HEK293T (cell line): ENCODE data around the gene BCAT1.
"Not testable (repeated sequence)": the region's sequence is repeated elsewhere in the genome, so short reads cannot be mapped to it uniquely, and the experiment has no call there.

Experiments used
- CTCF ChIA-PET: fragments of 350-600 bp; formaldehyde crosslinking; extraction: SDS; loops from one replicate; lab custom pipeline; 2021; ENCODE audit warnings: antibody characterized with exemption, inconsistent platforms; lab: Yijun Ruan, JAX
- POLR2A ChIA-PET: fragments of 350-600 bp; formaldehyde crosslinking; extraction: SDS; loops from one replicate; lab custom pipeline; 2020; ENCODE audit warnings: antibody characterized with exemption, inconsistent platforms; lab: Yijun Ruan, JAX
- DNase-seq: peaks from one replicate; pipeline ENCODE4 v3.0.0; 2012; ENCODE audit warnings: mixed read lengths; ENCODE audit errors: extremely low spot score
- ARNT ChIP-seq: fragments of 450-650 bp; IDR thresholded peaks from 2 replicates; pipeline ENCODE4 v1.6.1; 2017; ENCODE audit warnings: mild to moderate bottlenecking
- BHLHE40 ChIP-seq: fragments of 450-650 bp; IDR thresholded peaks from 2 replicates; pipeline ENCODE4 v1.6.1; 2016; ENCODE audit warnings: mild to moderate bottlenecking, moderate library complexity, borderline replicate concordance
- CTBP1 ChIP-seq: fragments of 450-650 bp; IDR thresholded peaks from 2 replicates; pipeline ENCODE4 v1.6.1; 2016; ENCODE audit warnings: borderline replicate concordance
- ELF4 ChIP-seq: fragments of 450-650 bp; IDR thresholded peaks from 2 replicates; pipeline ENCODE4 v1.6.1; 2017; ENCODE audit warnings: antibody characterized with exemption
- FOXA1 ChIP-seq: fragments of 450-650 bp; IDR thresholded peaks from 2 replicates; pipeline ENCODE4 v1.6.1; 2016; ENCODE audit warnings: mild to moderate bottlenecking
- FOXK2 ChIP-seq: fragments of 450-650 bp; IDR thresholded peaks from 2 replicates; pipeline ENCODE4 v1.6.1; 2016; ENCODE audit warnings: mild to moderate bottlenecking
- FOXM1 ChIP-seq: fragments of 450-650 bp; IDR thresholded peaks from 2 replicates; pipeline ENCODE4 v1.6.1; 2017; ENCODE audit warnings: mild to moderate bottlenecking, borderline replicate concordance
- HDGF ChIP-seq: fragments of 450-650 bp; IDR thresholded peaks from 2 replicates; pipeline ENCODE4 v1.6.1; 2017; ENCODE audit warnings: antibody characterized with exemption, borderline replicate concordance
- L3MBTL2 ChIP-seq: fragments of 450-650 bp; conservative IDR thresholded peaks from 2 replicates; pipeline ENCODE4 v1.6.1; 2016; ENCODE audit warnings: mild to moderate bottlenecking
- LEF1 ChIP-seq: fragments of 450-650 bp; IDR thresholded peaks from 2 replicates; pipeline ENCODE4 v1.6.1; 2017; ENCODE audit warnings: mild to moderate bottlenecking, borderline replicate concordance
- NFRKB ChIP-seq: fragments of 450-650 bp; IDR thresholded peaks from 2 replicates; pipeline ENCODE4 v1.6.1; 2016; ENCODE audit warnings: mild to moderate bottlenecking, moderate library complexity
- PKNOX1 ChIP-seq: fragments of 450-650 bp; IDR thresholded peaks from 2 replicates; pipeline ENCODE4 v1.6.1; 2016
- SP1 ChIP-seq: fragments of 450-650 bp; IDR thresholded peaks from 2 replicates; pipeline ENCODE4 v1.6.1; 2017
- SUZ12 ChIP-seq: fragments of 450-650 bp; IDR thresholded peaks from 2 replicates; pipeline ENCODE4 v1.6.1; 2016; ENCODE audit warnings: mild to moderate bottlenecking
- TARDBP ChIP-seq: fragments of 450-650 bp; IDR thresholded peaks from 2 replicates; pipeline ENCODE4 v1.6.1; 2016
- ZNF384 ChIP-seq: fragments of 450-650 bp; IDR thresholded peaks from 2 replicates; pipeline ENCODE4 v1.6.1; 2016

BCAT1 gene

GRCh38 chr12:24931666-24932405 is 17.1 kb downstream of the BCAT1 start:
- CTCF ChIA-PET = no interaction called here
- POLR2A ChIA-PET = no interaction called here
- no peak for DNase-seq
- TF ChIP-seq ELF4 (no peak), SUZ12 (no peak), FOXA1 (no peak), FOXK2 (no peak), ZNF384 (no peak), PKNOX1 (no peak), BHLHE40 (no peak), NFRKB (no peak), TARDBP (no peak)

GRCh38 chr12:24929953-24930352 is 18.9 kb downstream of the BCAT1 start:
- POLR2A ChIA-PET = no interaction called here
- CTCF ChIA-PET = no interaction called here
- DNase-seq = no peak
- TF ChIP-seq HDGF = no peak
- TF ChIP-seq FOXM1 = no peak
- TF ChIP-seq BHLHE40 = no peak
- TF ChIP-seq SUZ12 = no peak
- no peak for TF ChIP-seq ARNT
- no peak for TF ChIP-seq SP1
- TF ChIP-seq FOXK2 = no peak
- no peak for TF ChIP-seq LEF1
- no peak for TF ChIP-seq FOXA1
- TF ChIP-seq L3MBTL2 = no peak
- no peak for TF ChIP-seq CTBP1
- no peak for TF ChIP-seq ELF4
- TF ChIP-seq TARDBP = no peak

- CTCF ChIA-PET, POLR2A ChIA-PET: not testable (repeated sequence)
Observed at GRCh38 chr12:24928533-24929306, 20.2 kb downstream of the BCAT1 start.

GRCh38 chr12:24928131-24928530 is 20.8 kb downstream of the BCAT1 start:
- POLR2A ChIA-PET = no interaction called here
- CTCF ChIA-PET = no interaction called here
- TF ChIP-seq L3MBTL2 = no peak
- no peak for TF ChIP-seq ZNF384
- no peak for TF ChIP-seq FOXA1
- no peak for TF ChIP-seq FOXM1
- TF ChIP-seq ARNT = no peak
- no peak for TF ChIP-seq BHLHE40
- no peak for TF ChIP-seq NFRKB
- no peak for TF ChIP-seq CTBP1
- no peak for TF ChIP-seq FOXK2
- no peak for TF ChIP-seq HDGF
- TF ChIP-seq LEF1 = no peak
- no peak for TF ChIP-seq SP1
- TF ChIP-seq PKNOX1 = no peak
- TF ChIP-seq ELF4 = no peak
- no peak for TF ChIP-seq TARDBP
- DNase-seq = no peak

More at GRCh38 chr12:24928533-24929306, 20.2 kb downstream of the BCAT1 start:
- not testable (repeated sequence) for DNase-seq

GRCh38 chr12:24926080-24926479 is 22.8 kb downstream of the BCAT1 start:
- CTCF ChIA-PET, DNase-seq, POLR2A ChIA-PET: not testable (repeated sequence)

- ChIA-PET POLR2A (no interaction called here), CTCF (no interaction called here)
- no peak for TF ChIP-seq BHLHE40
- no peak for TF ChIP-seq ARNT
- no peak for TF ChIP-seq FOXA1
- TF ChIP-seq CTBP1 = no peak
- TF ChIP-seq SP1 = no peak
- TF ChIP-seq TARDBP = no peak
- no peak for TF ChIP-seq ELF4
- TF ChIP-seq LEF1 = no peak
- no peak for TF ChIP-seq FOXK2
- TF ChIP-seq SUZ12 = no peak
- no peak for TF ChIP-seq ZNF384
- TF ChIP-seq PKNOX1 = no peak
- no peak for TF ChIP-seq NFRKB
- no peak for TF ChIP-seq L3MBTL2
- DNase-seq = no peak
Observed at GRCh38 chr12:24922090-24922489, 26.8 kb downstream of the BCAT1 start.
